Naive B cell (primary cell): ENCODE data around the gene NRF1. TPM values are rescaled to one million over a fixed set of nuclear protein-coding genes. Genes with fewer than 3 reads are reported as not detected.

ENCODE experiments used
- ATAC-seq, 2 donors: fragments of 150-1000 bp; cut with Tn5 transposase; 2 replicates each; pipeline ENCODE4 v1.10.0; 2021; ENCODE audit warnings: low read depth in 2 of 2, mild to moderate bottlenecking in 2 of 2, moderate library complexity in 2 of 2
- DNase-seq: peaks from one replicate; pipeline ENCODE4 v3.0.0; 2022
- H3K27ac Mint-ChIP-seq, 6 donors: one replicate each; pipeline ENCODE4 v1.8.0; 2020 to 2022; ENCODE audit warnings: mild to moderate bottlenecking in 6 of 6, mixed read lengths in 6 of 6, moderate library complexity in 5 of 6, inconsistent platforms in 2 of 6
- H3K27me3 Mint-ChIP-seq, 3 donors: one replicate each; pipeline ENCODE4 v1.8.0; 2021 to 2022; ENCODE audit warnings: mixed read lengths in 3 of 3, mild to moderate bottlenecking in 1 of 3
- H3K36me3 Mint-ChIP-seq, 2 donors: one replicate each; pipeline ENCODE4 v1.8.0; 2020 to 2022; ENCODE audit warnings: mixed read lengths in 2 of 2, inconsistent platforms in 1 of 2, mild to moderate bottlenecking in 1 of 2
- H3K4me1 Mint-ChIP-seq, 3 donors: one replicate each; pipeline ENCODE4 v1.8.0; 2020 to 2022; ENCODE audit warnings: mixed read lengths in 3 of 3, inconsistent platforms in 1 of 3, mild to moderate bottlenecking in 1 of 3, moderate library complexity in 1 of 3
- H3K4me3 Mint-ChIP-seq, 8 donors: one replicate each; pipeline ENCODE4 v1.8.0; 2020 to 2022; ENCODE audit warnings: mild to moderate bottlenecking in 8 of 8, mixed read lengths in 8 of 8, moderate library complexity in 8 of 8, inconsistent platforms in 2 of 8
- H3K9me3 Mint-ChIP-seq, 7 donors: one replicate each; pipeline ENCODE4 v1.8.0; 2020 to 2022; ENCODE audit warnings: mixed read lengths in 7 of 7, mild to moderate bottlenecking in 5 of 7, inconsistent platforms in 2 of 7, moderate library complexity in 1 of 7
- polyA plus RNA-seq, 6 donors: library from polyadenylated mRNA; unstranded; fragments of 300-500 nt; fragmentation: Illumina TruSeq; gene quantifications; one replicate each; pipeline ENCODE4 v1.2.3, GENCODE V29; 2021; ENCODE audit warnings: low read depth in 6 of 6

The NRF1 gene
- polyA plus RNA-seq, 6 donors from 2014 or later, result 9.6 to 32.4 (median 28.9) TPM

DNA sequence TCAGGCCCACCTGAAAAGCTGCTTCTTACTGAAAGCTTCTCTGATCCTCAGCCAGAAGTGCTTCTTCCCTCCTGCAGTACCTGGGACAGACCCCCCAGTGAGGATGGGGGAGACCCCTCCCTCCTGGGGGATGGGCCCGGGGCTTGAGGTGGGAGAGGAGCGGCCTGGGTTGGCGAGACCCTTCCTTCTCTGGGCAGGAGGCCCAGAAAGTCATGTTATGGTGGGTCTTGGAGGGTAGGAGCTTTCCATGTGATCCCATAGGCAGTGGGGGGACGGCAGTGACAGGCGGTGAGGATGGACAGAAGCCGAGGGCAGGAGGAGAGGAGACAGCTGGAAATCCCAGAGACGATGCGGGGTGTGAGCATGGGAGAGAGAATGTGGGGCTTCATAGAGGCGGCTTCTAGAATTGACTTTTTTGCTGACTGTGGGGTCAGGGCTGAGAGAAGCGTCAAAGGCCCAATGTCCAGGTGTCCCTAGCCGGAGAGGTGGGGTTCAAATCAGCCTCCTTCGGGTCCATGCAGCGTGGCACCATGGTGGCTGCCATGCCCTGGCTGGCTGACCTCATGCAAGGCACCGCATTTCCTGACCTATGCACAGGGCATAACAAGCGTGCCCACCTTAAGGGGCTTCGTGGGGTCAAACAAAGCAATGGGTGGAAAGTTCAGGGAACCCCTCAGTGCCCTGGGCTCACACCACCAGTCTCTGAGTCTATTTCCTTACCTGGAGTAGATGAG lies 187.3 kb downstream of the NRF1 start:
- no peaks in the 10 kb centered on the region for H3K9me3 Mint-ChIP-seq

DNA sequence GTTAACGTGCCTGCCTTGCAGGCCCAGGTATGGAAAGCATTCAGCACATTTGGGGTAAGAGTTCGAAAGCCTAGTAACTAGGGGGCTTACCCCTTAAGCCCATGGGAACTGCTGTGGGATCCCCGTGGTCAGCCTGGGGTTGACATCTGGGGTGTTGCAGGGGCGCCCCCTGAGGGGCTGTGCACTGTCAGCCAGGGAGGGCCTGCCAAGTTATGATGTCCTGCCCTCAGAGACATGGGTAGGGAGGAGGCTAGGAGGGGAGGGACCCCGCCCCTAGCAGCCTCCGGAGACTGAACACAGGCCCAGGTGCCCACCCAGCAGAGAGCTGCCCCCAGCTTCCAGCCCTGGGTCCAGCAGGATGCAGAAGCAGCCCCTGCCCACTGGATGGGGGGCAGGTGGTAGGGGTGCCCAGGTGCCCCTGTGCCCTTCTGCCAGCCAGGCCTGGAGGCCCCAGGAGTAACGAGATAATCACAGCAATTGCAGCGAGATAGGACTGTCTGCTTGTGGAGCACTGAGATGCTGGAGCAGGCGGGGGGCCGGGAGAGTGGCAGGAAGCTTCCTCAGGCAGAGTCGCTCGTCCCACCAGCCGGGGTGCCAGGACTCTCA lies 187.9 kb downstream of the NRF1 start:
- no peaks in the 10 kb centered on the region for H3K4me1 Mint-ChIP-seq
- no peaks in the 10 kb centered on the region for H3K9me3 Mint-ChIP-seq
- no peak overlapping the region for H3K4me3 Mint-ChIP-seq
- peaks cover 18 to 45% (median 36%) of the 10 kb centered on the region in 3 donors for H3K27me3 Mint-ChIP-seq
- H3K27ac Mint-ChIP-seq, result no peak overlapping the region
- DNase-seq (no peak), ATAC-seq (peak in 1 of 2 donors; percentile 40)
- no peaks in the 10 kb centered on the region for H3K36me3 Mint-ChIP-seq

More for the DNA sequence above, 187.3 kb downstream of the NRF1 start:
- ATAC-seq, result no peak
- H3K36me3 Mint-ChIP-seq, result no peaks in the 10 kb centered on the region
- no peak for DNase-seq
- H3K4me3 Mint-ChIP-seq, result no peak overlapping the region
- no peaks in the 10 kb centered on the region for H3K4me1 Mint-ChIP-seq
- H3K27ac Mint-ChIP-seq, result peak overlapping the region in 1 of 6 donors; percentile 61
- peaks cover 18 to 48% (median 36%) of the 10 kb centered on the region in 3 donors for H3K27me3 Mint-ChIP-seq

DNA sequence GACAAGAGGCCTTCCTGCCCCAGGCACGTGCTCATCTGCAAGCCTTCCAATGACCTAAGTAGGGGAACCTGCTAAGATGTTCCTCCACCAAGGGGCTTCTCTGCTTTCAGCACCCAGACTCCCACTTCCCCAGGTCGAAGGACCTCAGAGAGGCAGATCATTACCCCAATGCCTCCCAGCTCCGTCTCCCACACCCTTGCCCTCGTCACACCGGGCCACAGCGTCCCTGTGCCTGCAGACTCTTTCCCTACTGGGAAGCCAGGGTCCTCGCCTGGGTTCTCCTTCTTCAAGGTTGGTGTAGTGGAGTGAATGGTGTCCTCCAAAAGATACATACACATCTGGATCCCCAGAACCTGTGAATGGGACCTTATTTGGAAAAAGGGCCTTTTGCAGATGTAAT lies 189.4 kb downstream of the NRF1 start:
- ATAC-seq (no peak), DNase-seq (no peak)
- Mint-ChIP-seq H3K36me3 (no peaks in the 10 kb centered on the region), H3K4me1 (no peaks in the 10 kb centered on the region), H3K27ac (peak overlapping the region in 1 of 6 donors; percentile 8), H3K27me3 (peaks cover 18 to 42% (median 34%) of the 10 kb centered on the region in 3 donors), H3K4me3 (no peak overlapping the region), H3K9me3 (no peaks in the 10 kb centered on the region)

DNA sequence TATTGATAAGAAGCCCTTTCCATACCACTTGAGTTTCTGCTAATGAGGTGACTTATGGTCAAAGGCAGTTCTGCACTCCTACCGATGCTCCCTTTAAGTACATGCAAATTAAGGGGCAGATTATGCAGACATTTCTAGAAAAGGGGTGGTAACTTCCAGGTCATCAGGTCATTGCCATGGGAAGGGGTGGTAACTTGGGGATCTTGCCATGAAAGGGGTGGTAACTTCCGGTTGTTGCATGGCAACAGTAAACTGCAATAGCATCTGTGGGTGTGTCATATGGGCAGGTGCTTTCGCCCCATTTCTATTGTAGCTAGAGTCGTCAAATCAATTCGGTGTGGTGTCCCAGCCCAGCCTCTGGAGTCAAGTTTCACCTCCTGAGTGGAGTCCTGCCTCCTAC lies 190.4 kb downstream of the NRF1 start:
- peak overlapping the region in 1 of 6 donors; percentile 44 for H3K27ac Mint-ChIP-seq
- H3K4me3 Mint-ChIP-seq, result no peak overlapping the region
- H3K36me3 Mint-ChIP-seq, result no peaks in the 10 kb centered on the region
- H3K27me3 Mint-ChIP-seq, result peaks cover 18 to 37% (median 29%) of the 10 kb centered on the region in 3 donors
- no peaks in the 10 kb centered on the region for H3K9me3 Mint-ChIP-seq
- no peaks in the 10 kb centered on the region for H3K4me1 Mint-ChIP-seq
- DNase-seq (no peak), ATAC-seq (no peak)

DNA sequence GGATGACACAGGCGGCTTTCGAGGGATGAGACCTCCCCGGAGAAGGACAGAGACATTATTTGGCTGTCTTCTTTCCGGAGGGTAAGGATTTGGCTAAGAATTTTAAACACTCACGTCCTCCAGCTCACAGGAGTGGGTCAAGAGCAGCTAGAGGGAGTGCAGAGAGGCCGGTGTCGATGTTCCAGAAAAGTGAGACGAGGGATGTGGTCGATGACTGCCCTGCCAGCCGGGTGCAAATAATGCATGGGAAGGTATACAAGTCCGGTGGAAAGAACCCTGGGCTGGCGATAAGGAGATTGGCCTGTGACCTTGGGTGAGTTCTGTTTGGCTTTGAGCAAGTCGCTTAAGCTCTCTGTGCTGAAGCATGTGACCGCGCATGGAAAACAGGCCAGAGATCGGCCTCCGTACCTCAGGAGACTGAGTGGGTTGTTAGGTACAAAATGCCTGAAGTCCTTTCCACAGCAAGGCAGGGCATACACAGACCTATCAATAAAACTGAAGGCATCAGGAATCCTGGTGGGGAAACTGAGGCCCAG lies 192.1 kb downstream of the NRF1 start:
- Mint-ChIP-seq H3K27me3 (peaks cover 10 to 24% (median 19%) of the 10 kb centered on the region in 3 donors), H3K36me3 (no peaks in the 10 kb centered on the region), H3K9me3 (no peaks in the 10 kb centered on the region), H3K4me1 (no peaks in the 10 kb centered on the region), H3K27ac (no peak overlapping the region), H3K4me3 (no peak overlapping the region)
- DNase-seq, result no peak
- ATAC-seq, result no peak

DNA sequence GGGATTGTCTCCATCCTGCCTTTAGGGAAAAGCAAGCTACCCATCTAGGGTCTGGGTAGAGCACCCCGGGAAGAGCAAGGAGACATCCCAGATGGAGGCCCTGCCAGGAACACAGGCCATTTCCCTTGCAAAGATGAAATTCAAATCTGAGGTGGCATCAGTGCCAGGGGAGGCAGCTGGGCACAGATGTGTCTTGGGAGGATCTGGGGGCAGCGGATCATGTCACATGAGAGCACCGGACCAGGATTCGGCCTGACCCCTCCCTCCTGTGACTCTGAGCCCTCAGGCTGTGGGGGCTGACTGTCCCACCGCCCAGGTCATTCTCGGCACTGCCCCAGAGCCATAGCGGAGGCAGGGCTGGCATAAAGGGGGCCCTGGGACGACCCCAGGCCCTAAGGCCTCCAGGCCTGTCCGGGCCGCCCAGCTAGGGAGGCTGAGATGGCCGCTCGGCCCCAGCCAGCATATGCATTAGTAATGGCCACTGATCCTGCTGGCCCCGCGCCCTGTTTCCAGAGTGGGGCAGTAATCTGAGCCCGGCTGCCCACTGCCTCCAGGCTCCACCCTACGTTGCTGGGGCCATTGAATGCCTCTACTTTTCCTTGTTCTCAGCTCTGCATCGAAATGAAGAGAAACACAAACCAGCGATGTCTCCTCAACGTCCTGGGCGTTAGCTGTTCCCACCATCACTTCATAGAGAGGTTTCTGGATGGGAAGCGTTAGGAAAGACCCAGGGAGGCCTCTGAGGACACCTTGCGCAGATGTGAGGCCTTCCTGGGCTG lies 192.8 kb downstream of the NRF1 start:
- H3K36me3 Mint-ChIP-seq, result no peaks in the 10 kb centered on the region
- H3K27ac Mint-ChIP-seq, result no peak overlapping the region
- H3K4me3 Mint-ChIP-seq, result no peak overlapping the region
- H3K9me3 Mint-ChIP-seq, result no peaks in the 10 kb centered on the region
- peaks cover 10 to 20% (median 14%) of the 10 kb centered on the region in 3 donors for H3K27me3 Mint-ChIP-seq
- ATAC-seq (no peak), DNase-seq (no peak)
- H3K4me1 Mint-ChIP-seq, result no peaks in the 10 kb centered on the region

DNA sequence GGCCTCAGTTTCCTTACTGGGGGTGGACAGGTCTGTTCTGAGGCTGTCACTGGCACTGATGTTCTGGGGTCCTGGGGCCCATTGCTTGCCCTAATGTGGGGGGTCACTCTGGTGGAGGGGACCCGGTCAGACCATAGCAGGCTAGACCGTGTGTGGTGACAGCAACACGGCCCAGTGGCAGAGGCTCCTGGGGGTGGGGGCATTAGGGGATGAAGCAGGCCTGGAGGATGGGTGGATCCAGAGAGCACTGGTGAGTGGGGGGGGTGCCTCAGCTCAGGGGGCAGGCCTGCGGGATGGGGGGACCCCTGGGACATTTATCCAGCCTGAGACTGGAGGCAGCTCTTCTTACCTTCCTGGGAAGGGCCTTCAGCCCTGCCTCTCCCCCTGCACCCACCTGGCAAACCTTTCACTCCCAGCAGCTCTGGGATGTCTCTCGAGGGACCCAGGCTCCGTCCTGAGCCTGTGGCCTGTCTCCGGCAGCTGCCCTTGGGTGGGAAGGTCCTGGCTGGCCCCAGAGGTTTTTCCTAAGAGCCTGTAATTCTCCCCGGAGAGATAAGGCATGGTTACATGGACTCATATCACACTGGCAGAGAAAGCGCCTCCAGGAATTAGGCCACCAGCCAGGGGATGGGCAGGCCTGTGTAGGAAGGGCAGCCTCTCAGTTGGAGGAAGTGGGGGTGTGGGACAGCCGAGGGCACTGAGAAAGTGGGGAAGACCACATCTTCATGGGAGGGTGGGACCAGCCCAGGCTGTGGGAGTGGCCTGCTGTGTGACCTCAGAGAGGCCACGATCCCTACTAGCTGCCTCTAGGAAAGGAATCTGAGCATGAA lies 193.6 kb downstream of the NRF1 start:
- ATAC-seq, result no peak
- H3K4me1 Mint-ChIP-seq, result no peaks in the 10 kb centered on the region
- H3K4me3 Mint-ChIP-seq, result no peak overlapping the region
- H3K27ac Mint-ChIP-seq, result no peak overlapping the region
- no peak for DNase-seq
- no peaks in the 10 kb centered on the region for H3K36me3 Mint-ChIP-seq
- H3K27me3 Mint-ChIP-seq, result peaks cover 10 to 20% (median 14%) of the 10 kb centered on the region in 3 donors
- H3K9me3 Mint-ChIP-seq, result no peaks in the 10 kb centered on the region

Other genes starting within 250 kb of the NRF1 start
- gene STRIP2, start 177.3 kb upstream of the NRF1 start, polyA plus RNA-seq, result not detected
- 1 to 10 TPM in 4 of 6 donors, under 1 TPM in 1, not detected in 1; 0.64 to 1.3 (median 1.2) TPM for gene SMKR1, start 109.2 kb upstream of the NRF1 start, polyA plus RNA-seq